Stimulated activated CD4-positive, alpha-beta T cell treated with anti-CD3 and anti-CD28 coated beads, Interleukin-1b, Interleukin-23, amount 100 ng/mL, for 24 hours (primary cell): ENCODE results near the gene PAGE2.
A peak's percentile ranks its signal among the peaks of the same experiment; 100 is the strongest.
"Not testable (repeated sequence)": the region's sequence is repeated elsewhere in the genome, so short reads cannot be mapped to it uniquely, and the experiment has no call there.

Experiments used
- DNase-seq, 4 experiments: peaks; one replicate each; pipeline ENCODE4 v3.0.0-alpha.2; 2020; ENCODE audit warnings: low read depth in 4 of 4, low spot score in 1 of 4

PAGE2 gene, protein sequence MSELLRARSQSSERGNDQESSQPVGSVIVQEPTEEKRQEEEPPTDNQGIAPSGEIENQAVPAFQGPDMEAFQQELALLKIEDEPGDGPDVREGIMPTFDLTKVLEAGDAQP

GRCh38 chrX:55088795-55089489 is at the start of gene PAGE2:
Gene PAGE2, plus strand, starts transcription at chrX:55089018. Its CDS starts 1,003 bp downstream, at chrX:55090021.
- no peak for DNase-seq

DNA sequence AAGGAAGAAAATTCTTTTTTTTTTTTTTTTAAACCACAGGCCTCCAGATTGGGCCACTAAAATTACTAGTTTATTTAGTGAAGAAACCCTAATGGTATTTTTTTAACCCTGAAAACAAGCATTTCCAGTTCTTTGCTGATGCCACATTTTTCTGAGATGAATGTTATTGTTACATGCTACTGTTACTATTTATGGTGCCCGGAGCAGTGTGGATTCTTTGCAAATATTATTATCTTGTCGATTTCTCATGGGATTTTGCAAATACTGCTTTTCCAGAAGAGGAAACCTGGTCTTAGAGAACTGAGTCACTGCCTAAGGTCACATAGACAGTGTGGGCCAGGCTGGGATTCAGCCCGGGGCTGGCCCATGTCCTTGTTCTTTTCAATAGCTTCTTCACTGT is 49.3 kb upstream of the PAGE2 start:
- DNase-seq, result no peak

DNA sequence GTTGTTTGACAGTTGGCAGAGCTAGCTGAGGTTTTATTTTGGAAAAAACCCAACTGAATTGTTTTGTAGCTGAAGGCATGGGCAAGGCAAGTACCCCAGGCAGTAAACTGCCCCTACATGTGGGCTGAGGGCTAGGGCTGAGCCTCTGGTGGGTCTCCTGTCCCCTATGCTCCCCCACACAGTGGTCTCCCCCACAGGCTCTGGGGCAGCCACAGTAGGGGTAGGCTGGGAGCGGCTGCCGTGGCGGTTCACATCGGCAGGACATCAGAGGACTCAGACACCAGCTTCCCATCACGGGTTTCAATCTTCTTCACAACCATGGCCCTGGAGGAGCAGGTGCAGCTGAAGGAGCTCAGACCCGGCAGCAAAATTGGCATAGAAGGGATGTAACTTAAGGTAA is 47.3 kb upstream of the PAGE2 start:
- no peak for DNase-seq

- DNase-seq, result not testable (repeated sequence)
Observed at GRCh38 chrX:55050599-55050998, 38.2 kb upstream of the PAGE2 start.

GRCh38 chrX:55056820-55057674 is 31.8 kb upstream of the PAGE2 start:
- no peak for DNase-seq

DNA sequence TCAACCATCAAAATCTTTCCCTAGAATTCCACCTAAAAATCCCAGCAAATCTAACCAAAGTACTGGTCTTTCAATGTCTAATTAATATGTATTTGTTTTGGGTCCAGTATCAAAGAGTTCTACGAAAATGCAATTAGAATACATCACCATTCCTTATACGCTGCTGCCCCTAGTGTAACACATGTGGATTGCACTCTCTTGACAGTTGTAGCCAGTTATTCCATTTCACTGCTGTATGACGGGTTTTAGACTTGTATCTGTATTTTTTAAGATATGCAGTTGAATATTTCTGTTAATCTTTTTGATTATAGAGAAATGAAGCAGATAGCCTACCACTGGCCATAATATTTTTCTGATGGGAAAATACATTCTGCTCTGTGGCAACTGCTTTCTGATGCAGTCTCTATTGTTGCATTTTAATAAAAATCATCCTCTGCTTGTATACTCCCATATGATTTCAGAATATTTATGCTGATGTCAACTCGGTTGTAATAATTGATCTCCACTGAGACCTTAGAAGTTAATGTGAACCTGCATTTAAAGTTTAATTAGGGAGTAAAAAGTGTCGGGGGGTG is 31.1 kb upstream of the PAGE2 start:
- peak in 1 of 4 experiments; percentile 7 for DNase-seq

- DNase-seq, result not testable (repeated sequence)
Observed at GRCh38 chrX:55067180-55067579, 21.6 kb upstream of the PAGE2 start.

- no peak for DNase-seq
Observed at GRCh38 chrX:55072286-55072685, 16.5 kb upstream of the PAGE2 start.

DNA sequence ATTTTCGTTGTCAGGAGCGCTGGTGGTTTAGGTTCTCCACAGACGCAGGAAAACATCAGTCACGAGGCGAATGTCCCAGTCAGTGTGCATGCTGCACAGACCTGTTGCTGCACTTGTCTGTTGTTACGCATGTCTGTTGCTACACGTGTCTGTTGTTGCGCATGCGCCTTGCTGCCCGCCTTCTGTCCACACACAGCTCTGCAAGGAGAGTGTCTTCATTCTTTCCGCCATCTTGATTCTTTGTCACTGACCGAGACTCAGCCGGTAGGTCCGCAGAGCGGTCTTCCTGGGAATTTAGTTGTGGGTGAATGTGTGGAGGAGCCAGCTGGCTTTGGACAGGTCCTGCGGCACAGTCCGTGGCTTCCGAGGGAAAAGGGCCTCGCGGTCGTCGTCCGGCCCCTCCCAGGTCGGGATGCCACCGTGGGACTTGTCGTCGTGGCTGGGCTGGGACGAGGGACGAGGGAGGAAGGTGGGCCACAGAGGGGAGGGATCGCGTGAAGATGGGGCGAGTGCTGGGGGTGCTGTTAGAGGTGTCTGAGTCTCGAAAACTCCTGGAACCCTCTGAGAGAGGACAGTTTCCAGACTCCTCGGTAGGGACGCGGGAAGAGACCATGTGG is 13.9 kb upstream of the PAGE2 start, which contains the start of gene PAGE2B:
Gene PAGE2B, plus strand, starts transcription at position 180 of the 617 bp plus-strand sequence. CDS start 1,012 bp downstream, outside the sequence.
- no peak for DNase-seq

DNA sequence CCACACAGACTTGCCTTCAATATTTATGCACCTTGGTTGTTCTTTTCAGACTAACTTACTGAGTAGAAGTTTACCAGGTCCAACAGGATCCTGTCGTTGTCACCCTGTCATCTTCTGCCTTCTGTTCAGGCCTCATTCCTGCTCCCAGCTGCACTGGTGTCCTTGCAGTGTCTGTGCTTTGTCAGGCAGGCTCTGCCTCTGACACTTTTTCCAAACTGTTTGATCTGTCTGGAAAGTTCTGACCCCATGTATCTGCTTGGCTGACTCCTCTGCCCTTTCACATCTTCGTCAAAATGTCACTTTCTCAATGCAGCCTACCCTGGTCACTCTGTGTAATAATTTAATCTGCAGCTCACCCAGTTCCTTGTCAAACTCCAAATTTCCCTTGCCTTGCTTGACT is 9.9 kb downstream of the PAGE2 start:
- no peak for DNase-seq

DNA sequence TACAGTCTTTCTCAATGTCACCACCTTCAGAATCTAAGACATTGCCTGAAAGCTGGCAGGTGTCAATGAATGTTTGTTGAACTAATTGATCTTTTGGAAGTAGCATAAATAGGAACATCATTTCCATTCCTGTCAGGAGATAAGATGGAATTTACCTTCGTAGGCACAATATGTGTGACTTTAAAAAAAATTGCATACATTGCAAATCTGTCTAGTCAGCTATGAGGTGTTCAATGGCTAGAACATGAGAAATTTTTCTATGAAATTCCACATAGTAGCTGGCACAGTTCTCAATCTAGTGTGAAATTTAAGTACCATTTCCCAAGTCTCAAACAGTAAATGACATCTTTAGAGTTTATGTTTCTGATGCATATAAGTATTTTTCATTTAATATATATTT is 10.3 kb downstream of the PAGE2 start:
- no peak for DNase-seq

DNA sequence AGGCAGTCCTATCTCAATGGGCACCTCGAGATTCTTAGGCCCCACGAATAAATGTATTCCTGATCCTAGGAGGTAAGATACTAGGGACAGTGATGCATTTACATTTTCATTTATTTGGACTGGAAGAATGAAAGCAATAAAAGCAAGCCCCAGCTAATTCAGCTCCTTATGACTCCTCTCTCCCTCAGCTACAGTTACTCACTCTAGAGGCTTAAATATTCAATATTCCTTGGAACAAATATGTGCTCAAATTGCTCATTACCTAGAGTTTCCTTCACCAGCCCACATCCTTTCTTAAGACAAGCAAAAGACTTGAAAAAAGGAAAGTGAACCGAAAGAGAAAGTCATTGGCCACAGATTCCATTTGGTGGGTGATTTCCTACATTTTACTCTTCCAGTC is 13.9 kb downstream of the PAGE2 start:
- DNase-seq, result no peak

DNA sequence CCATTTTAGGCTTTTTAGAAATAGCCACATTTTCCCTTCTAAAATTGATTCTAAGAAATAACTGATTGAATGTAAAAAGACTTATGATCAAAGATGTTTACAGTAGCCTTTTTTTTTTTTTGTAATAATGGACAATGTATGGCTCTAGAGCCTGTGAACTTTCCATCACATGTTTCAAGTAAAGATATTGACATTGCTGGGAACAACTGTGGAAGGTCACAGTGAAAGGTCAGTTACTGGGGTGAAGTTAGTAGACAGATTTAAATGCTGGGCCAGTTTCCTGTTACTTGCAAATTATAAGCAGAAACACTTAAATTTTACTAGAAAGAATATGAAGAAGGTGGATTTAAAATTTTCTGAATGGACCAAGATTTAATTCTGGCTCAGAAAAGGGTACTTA is 18.4 kb downstream of the PAGE2 start:
- DNase-seq, result no peak

- DNase-seq, result no peak
Observed at GRCh38 chrX:55107911-55108310, 19.1 kb downstream of the PAGE2 start.

- no peak for DNase-seq
Observed at GRCh38 chrX:55109306-55109705, 20.5 kb downstream of the PAGE2 start.

DNA sequence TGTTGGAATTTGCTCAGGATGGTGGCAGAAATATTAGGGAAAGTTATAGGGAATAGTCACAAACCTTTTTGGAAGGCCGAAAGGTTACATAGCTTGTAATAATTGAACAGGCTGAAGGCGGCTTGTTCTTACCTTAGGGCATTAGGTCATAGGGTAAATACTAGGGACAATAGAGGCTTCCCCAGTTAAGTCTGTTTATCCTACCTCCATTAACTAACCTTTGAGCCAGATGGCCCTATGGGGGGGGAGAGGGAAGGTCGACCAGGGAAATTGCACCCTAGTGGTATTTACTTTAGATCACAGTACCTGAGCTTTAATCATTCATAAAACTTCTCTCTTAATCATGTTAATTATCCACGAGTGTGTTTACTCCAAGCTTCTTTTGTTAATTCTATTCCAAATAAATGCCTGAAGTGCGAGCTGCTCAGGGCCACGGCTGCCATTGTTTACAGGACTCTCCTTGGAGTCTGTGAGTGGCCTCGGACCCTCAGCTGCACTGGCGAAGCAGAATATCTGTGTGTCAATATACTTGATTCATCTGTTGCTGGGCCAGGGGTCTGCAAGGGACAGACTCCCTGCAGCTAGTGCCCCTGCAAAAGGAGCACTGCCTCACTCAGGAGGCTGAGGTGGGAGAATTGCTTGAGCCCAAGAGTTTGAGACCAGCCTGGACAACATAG is 22.9 kb downstream of the PAGE2 start:
- no peak for DNase-seq

DNA sequence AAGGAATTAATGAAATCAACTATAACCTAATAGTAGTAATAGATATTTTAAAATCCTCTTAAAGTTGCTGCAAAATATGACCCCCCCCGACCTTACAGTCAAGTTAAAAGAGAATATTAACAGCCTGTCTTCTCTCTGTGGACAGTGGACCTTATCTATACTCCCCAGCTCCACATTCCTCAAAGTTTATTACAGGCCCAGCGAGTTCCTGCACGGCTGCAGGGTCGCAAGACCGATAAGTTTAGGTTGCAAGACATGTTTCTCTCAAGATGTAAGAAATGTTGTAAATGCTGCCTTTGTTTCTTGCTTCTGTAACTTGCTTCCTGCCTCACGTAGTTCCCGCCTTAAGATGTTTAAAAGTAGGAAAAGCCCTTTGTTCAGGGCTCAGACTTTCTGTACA is 27.8 kb downstream of the PAGE2 start:
- not testable (repeated sequence) for DNase-seq

GRCh38 chrX:55118574-55118973 is 29.8 kb downstream of the PAGE2 start:
- no peak for DNase-seq

DNA sequence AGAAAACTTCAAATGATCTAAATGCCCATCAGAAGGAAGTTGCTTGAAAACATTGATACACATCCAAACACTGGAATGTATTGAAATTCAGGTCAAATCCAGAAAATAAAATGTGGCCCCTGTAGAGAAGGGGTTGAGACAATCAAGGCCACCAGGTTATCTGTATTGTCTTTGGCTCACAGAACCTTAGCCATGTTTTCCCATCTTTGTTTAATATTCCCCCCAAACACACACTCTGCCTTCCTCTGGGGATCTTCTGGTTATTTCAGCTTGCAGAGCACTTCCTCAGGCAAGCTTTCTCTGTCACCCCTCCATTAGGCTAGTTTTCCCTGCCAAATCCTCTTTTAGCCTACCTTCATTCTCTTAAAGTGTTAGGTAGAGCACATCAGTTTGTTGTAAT is 30.5 kb downstream of the PAGE2 start:
- DNase-seq, result no peak

DNA sequence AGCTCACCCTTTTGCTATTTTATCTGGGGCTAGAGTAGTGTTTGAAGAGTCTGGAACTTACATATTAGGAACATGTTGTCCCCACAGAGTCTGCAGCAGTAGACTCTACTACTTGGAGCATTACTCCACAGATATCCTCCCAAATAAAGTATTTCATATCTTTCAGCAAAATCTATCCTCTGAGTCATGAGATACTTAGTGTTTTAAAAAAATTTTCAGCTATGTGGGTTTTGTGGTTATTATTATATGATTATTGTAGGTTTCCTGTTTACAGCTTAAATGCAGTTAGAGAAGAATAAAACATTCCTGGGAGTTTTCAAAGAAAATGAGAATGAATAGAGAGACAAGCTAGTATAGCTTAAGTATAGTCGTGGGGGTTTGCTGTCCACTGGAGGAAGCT is 30.9 kb downstream of the PAGE2 start:
- DNase-seq, result no peak
